ENCODE results near the gene BACE1-AS. TPM values are rescaled to one million over a fixed set of nuclear protein-coding genes. Genes with fewer than 3 reads are reported as not detected.
"Not testable (repeated sequence)": the region's sequence is repeated elsewhere in the genome, so short reads cannot be mapped to it uniquely, and the experiment has no call there.

The BACE1-AS gene
- total RNA-seq, 4 donors from 2014 or later: 2.3 to 12.0 (median 5.7) TPM

DNA sequence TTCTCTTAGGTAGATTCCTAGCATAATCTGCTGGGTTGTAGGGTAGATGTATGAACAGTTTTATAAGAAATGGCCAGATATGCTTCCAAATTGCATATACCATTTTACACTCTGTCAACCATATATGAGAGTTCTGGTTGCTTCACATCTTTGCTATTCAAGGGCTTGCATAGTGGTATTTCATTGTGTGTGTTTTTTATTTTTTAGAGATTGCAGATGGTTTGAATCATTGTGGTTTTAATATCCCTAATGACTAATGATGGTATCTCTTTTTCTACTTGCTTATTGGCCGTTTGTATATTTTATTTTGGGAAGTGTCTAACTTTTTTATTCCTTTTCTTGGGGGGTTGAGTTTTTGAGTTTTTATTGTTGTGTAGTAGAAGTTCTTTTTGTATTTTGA lies 31.7 kb upstream of the BACE1-AS start:
- ATAC-seq (ENCODE audit: low FRiP score): no peak
- no peak for DNase-seq (ENCODE audit: low spot score)
- TF ChIP-seq, protein P1, sequence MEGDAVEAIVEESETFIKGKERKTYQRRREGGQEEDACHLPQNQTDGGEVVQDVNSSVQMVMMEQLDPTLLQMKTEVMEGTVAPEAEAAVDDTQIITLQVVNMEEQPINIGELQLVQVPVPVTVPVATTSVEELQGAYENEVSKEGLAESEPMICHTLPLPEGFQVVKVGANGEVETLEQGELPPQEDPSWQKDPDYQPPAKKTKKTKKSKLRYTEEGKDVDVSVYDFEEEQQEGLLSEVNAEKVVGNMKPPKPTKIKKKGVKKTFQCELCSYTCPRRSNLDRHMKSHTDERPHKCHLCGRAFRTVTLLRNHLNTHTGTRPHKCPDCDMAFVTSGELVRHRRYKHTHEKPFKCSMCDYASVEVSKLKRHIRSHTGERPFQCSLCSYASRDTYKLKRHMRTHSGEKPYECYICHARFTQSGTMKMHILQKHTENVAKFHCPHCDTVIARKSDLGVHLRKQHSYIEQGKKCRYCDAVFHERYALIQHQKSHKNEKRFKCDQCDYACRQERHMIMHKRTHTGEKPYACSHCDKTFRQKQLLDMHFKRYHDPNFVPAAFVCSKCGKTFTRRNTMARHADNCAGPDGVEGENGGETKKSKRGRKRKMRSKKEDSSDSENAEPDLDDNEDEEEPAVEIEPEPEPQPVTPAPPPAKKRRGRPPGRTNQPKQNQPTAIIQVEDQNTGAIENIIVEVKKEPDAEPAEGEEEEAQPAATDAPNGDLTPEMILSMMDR (IDR thresholded peaks at IDR 0.05): no peak

GRCh38 chr11:117264624-117265323 lies 26.4 kb upstream of the BACE1-AS start:
- not testable (repeated sequence) for ATAC-seq (ENCODE audit: low FRiP score); DNase-seq (ENCODE audit: low spot score)

GRCh38 chr11:117265745-117266144 lies 25.4 kb upstream of the BACE1-AS start:
- TF ChIP-seq, protein P1 (IDR thresholded peaks at IDR 0.05): no peak
- DNase-seq (ENCODE audit: low spot score) (no peak), ATAC-seq (ENCODE audit: low FRiP score) (no peak)

DNA sequence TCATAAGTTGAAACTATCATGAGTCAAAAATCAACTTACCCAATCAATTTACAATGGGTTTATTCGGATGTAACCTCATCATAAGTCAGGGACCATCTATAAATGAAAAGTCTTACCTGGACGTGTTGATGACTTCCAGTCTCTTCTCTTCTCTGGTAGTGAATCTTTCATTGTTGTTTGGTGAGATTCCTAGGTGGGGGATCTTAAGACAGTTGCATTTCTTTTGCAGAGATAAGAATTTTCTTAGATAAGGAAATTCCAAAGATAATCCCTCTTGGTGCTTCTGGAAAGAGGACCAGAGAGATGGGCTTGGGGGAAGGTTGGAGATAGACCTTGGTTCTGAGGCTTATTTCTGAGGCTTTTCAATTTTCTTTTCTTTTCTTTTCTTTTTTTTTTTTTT lies 21.3 kb upstream of the BACE1-AS start:
- DNase-seq (ENCODE audit: low spot score) (no peak), ATAC-seq (ENCODE audit: low FRiP score) (no peak)
- TF ChIP-seq, protein P1 (IDR thresholded peaks at IDR 0.05): no peak

DNA sequence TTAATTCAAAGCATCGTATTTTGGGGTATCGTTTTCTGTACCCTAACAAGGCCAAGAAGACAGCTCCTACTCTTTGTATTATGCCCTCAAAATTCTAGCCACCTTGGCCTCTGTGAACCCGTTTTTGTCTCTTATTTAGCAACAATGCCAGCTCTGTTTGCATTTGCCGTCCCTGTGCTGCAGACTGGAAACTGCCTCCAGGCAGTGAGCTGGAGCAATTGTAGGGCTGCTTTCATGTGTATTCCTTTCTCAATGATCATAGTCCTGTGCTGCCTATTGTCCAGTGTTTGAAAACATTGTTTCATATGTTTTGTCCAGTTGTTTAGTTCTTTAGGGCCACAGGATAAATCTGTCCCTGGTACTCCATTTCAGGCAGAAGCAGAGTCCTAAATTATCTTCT lies 19.9 kb upstream of the BACE1-AS start:
- TF ChIP-seq, protein P1 (IDR thresholded peaks at IDR 0.05): no peak
- ATAC-seq (ENCODE audit: low FRiP score) (no peak), DNase-seq (ENCODE audit: low spot score) (no peak)

- ATAC-seq (ENCODE audit: low FRiP score); DNase-seq (ENCODE audit: low spot score): not testable (repeated sequence)
Observed at GRCh38 chr11:117272175-117272574, 19.0 kb upstream of the BACE1-AS start.

DNA sequence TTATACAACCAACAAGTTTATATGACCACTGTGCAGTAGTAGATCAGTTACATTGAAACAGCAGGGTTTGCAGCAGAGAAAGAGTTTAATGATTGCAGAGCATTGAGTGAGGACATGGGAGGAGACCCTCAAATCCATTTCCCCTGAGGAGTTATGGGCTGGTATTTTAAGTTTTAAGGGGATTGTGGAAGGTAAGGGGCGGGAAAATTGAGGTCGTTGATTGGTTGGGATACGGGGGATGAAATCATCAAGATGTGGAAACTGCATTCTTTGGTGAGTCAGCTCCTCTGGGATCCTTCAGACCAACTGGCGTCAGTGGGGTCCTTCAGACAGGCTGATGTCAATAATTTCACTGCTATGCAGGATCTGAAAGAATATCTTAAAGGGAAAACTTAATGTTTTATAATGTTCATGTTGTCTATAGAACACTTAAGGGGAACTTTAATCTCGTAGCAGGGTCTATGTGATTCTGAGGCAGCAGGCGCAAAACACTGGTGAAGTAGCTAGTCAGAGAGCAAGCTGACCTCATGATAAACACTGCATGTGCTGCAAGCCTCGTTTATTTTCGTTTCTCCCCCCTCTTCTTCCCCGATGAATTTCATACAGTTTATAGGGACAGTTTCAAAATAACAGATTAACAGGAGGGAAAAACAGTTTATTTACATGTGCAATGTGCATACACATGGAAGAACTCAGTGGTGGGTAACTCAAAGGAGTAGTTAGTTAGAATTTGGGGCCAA lies 17.4 kb upstream of the BACE1-AS start:
- no peak for DNase-seq (ENCODE audit: low spot score)
- TF ChIP-seq, protein P1 (IDR thresholded peaks at IDR 0.05): no peak
- ATAC-seq (ENCODE audit: low FRiP score): no peak

DNA sequence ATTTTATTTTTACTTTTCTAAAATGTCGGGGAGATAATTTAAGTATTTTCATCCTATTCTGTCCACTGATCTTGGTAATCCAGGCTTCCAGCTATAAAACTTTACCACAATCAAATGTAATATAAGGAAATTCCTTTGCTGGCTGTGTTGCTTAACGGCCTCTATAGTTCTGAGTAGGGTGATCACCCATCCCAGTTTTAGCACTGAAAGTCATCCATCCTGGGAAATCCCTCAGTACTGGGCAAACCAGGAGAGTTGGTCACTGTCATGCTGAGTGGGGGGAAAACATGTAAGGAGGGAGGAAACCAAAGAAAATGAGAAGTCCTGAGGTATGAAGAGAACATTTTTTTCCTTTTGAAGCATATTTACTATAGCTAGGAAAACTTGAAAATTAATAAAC lies 12.8 kb upstream of the BACE1-AS start:
- ATAC-seq (ENCODE audit: low FRiP score): no peak
- no peak for DNase-seq (ENCODE audit: low spot score)
- TF ChIP-seq, protein P1 (IDR thresholded peaks at IDR 0.05): no peak
